ENCODE measurements around the gene SNTN. TPM values are rescaled to one million over a fixed set of nuclear protein-coding genes. Genes with fewer than 3 reads are reported as not detected.
"Not testable (repeated sequence)": the region's sequence is repeated elsewhere in the genome, so short reads cannot be mapped to it uniquely, and the experiment has no call there.

The SNTN gene
- total RNA-seq, 1 experiment from 2014 or later: not detected

DNA sequence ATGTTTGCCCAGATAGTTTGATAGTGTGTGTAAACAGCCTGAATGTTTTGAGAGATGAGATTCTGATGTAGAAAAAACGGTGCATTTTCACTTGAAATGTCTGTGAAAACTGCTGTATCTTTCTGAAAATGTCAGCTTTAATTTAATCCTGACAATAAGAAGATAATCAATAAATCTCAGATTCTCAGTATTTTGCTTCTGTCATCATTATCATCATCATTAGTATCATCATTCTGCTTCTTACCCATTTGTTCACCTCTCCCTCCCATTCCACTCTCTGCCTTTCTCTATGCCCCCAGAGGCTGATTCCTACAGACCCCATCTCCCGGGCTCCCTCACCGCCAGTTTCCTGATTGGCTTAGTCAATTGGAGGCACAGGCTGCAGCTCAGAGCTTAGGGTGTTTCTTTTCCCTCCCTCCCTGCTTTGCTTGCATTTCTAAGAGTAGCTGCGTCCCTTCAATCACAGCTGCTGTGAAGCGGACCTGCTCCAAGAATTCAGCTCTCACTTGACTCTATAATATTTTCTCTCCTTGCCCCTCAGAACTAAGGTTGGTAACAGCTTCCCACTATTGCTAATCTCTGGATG, 8.2 kb upstream of the SNTN start:
- BruUV-seq (replicated peaks): no TSS peak
- no peak for TF ChIP-seq EZH2 (IDR thresholded peaks at IDR 0.05; ENCODE audit: borderline replicate concordance, low read depth, low read length, poor library complexity, severe bottlenecking)
- TF ChIP-seq CTCF (conservative IDR thresholded peaks at IDR 0.05; ENCODE audit: low read depth, low read length): no peak
- H3K27me3 ChIP-seq (replicated peaks; ENCODE audit: insufficient read depth, low read depth, low read length, poor library complexity): no peaks in the 10 kb centered on the region
- no peak for DNase-seq (ENCODE audit: low spot score)
- H3K27ac ChIP-seq (ENCODE audit: low read depth, low read length, poor library complexity, severe bottlenecking): no peak overlapping the region
- H3K4me1 ChIP-seq (ENCODE audit: insufficient read depth, low read length, poor library complexity, severe bottlenecking): no peaks in the 10 kb centered on the region
- intact Hi-C loops (cut with micrococcal nuclease; ENCODE audit: unreplicated experiment): no loop called here
- H3K4me3 ChIP-seq (ENCODE audit: low read depth, low read length, poor library complexity, severe bottlenecking): no peak overlapping the region
- no peaks in the 10 kb centered on the region for H3K9me3 ChIP-seq (ENCODE audit: low read depth, low read length, poor library complexity, severe bottlenecking)
- no peaks in the 10 kb centered on the region for H3K36me3 ChIP-seq (ENCODE audit: insufficient read depth, low read length, poor library complexity, severe bottlenecking)
- ChIA-PET POLR2A (ENCODE audit: low non-redundant PET) (no interaction called here), CTCF (no interaction called here)

DNA sequence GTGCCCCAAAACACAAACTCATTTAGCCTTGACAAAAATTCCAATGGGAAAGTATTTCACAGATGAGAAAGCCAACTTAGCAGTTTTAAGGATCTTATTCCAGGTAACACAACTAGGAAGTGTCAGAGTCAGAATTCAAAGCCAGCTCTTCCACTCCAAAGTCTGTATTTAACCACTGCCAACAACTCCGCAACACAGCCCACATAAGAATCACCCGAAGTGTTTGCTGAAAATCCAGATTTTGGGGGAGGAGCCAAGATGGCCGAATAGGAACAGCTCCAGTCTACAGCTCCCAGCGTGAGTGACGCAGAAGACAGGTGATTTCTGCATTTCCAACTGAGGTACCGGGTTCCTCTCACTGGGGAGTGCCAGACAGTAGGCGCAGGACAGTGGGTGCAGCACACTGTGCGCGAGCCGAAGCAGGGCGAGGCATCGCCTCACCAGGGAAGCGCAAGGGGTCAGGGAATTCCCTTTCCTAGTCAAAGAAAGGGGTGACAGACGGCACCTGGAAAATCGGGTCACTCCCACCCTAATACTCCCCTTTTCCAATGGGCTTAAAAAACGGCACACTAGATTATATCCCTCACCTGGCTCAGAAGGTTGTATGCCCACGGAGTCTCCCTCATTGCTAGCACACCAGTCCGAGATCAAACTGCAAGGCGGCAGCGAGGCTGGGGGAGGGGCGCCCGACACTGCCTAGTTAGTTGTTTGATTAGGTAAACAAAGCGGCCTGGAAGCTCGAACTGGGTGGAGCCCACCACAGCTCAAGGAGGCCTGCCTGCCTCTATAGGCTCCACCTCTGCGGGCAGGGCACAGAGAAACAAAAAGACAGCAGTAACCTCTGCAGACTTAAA, 7.3 kb upstream of the SNTN start:
- H3K36me3 ChIP-seq (ENCODE audit: insufficient read depth, low read length, poor library complexity, severe bottlenecking); H3K4me3 ChIP-seq (ENCODE audit: low read depth, low read length, poor library complexity, severe bottlenecking); H3K27me3 ChIP-seq (replicated peaks; ENCODE audit: insufficient read depth, low read depth, low read length, poor library complexity); H3K27ac ChIP-seq (ENCODE audit: low read depth, low read length, poor library complexity, severe bottlenecking); H3K9me3 ChIP-seq (ENCODE audit: low read depth, low read length, poor library complexity, severe bottlenecking); DNase-seq (ENCODE audit: low spot score); H3K4me1 ChIP-seq (ENCODE audit: insufficient read depth, low read length, poor library complexity, severe bottlenecking); POLR2A ChIA-PET (ENCODE audit: low non-redundant PET); BruUV-seq (replicated peaks); intact Hi-C loops (cut with micrococcal nuclease; ENCODE audit: unreplicated experiment); CTCF ChIA-PET: not testable (repeated sequence)

DNA sequence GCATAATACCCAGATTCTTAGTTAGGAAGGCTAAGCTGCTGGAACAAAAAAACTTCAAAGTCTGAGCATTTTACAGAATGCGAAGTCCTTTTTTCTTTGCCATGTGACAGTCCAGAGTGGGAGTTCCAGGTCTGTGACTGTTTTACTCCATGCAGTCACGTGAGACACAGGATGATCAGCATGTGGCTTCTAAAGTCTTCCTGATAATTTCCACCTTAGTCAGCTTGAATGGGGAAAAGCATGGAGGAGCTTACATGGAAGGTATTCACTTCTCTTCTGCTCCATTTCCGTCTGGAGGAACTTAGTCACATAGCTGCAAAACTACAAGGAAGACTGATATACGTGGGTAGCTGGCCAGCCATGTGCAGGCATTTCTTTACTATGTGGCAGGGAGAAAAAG, 1.7 kb downstream of the SNTN start:
- ChIA-PET CTCF (no interaction called here), POLR2A (ENCODE audit: low non-redundant PET) (no interaction called here)
- DNase-seq (ENCODE audit: low spot score): no peak
- Histone ChIP-seq H3K4me3 (ENCODE audit: low read depth, low read length, poor library complexity, severe bottlenecking) (no peak overlapping the region), H3K4me1 (ENCODE audit: insufficient read depth, low read length, poor library complexity, severe bottlenecking) (no peaks in the 10 kb centered on the region), H3K27ac (ENCODE audit: low read depth, low read length, poor library complexity, severe bottlenecking) (no peak overlapping the region), H3K9me3 (ENCODE audit: low read depth, low read length, poor library complexity, severe bottlenecking) (no peaks in the 10 kb centered on the region), H3K36me3 (ENCODE audit: insufficient read depth, low read length, poor library complexity, severe bottlenecking) (no peaks in the 10 kb centered on the region), H3K27me3 (replicated peaks; ENCODE audit: insufficient read depth, low read depth, low read length, poor library complexity) (no peaks in the 10 kb centered on the region)
- intact Hi-C loops (cut with micrococcal nuclease; ENCODE audit: unreplicated experiment): no loop called here
- no peak for TF ChIP-seq EZH2 (IDR thresholded peaks at IDR 0.05; ENCODE audit: borderline replicate concordance, low read depth, low read length, poor library complexity, severe bottlenecking)
- no TSS peak for BruUV-seq (replicated peaks)

DNA sequence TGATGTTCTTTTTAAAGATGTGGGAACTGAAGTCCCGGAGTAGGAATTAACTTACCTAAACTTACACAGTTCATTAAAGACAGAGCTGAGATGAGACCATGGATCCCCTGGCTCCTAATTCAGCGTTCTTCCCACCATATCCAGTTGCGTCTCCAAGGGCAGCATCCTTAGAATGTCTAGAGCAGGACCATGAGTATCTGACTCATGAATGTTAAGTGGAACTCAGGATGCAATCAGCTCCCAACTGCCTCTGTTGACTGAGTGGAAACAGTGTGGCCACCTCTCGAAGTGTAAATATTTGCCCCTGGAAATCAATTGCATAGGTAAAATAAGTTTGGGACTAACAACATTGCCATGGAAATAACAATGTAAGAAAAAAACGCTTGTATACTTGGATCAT, 2.5 kb downstream of the SNTN start:
- CTCF ChIA-PET: no interaction called here

More for the DNA sequence above, 2.5 kb downstream of the SNTN start:
- Histone ChIP-seq H3K36me3 (ENCODE audit: insufficient read depth, low read length, poor library complexity, severe bottlenecking) (no peaks in the 10 kb centered on the region), H3K4me1 (ENCODE audit: insufficient read depth, low read length, poor library complexity, severe bottlenecking) (no peaks in the 10 kb centered on the region), H3K27me3 (replicated peaks; ENCODE audit: insufficient read depth, low read depth, low read length, poor library complexity) (no peaks in the 10 kb centered on the region), H3K4me3 (ENCODE audit: low read depth, low read length, poor library complexity, severe bottlenecking) (no peak overlapping the region), H3K27ac (ENCODE audit: low read depth, low read length, poor library complexity, severe bottlenecking) (no peak overlapping the region), H3K9me3 (ENCODE audit: low read depth, low read length, poor library complexity, severe bottlenecking) (no peaks in the 10 kb centered on the region)
- no TSS peak for BruUV-seq (replicated peaks)
- DNase-seq (ENCODE audit: low spot score): no peak
- intact Hi-C loops (cut with micrococcal nuclease; ENCODE audit: unreplicated experiment): no loop called here
- POLR2A ChIA-PET (ENCODE audit: low non-redundant PET): no interaction called here
- no peak for TF ChIP-seq EZH2 (IDR thresholded peaks at IDR 0.05; ENCODE audit: borderline replicate concordance, low read depth, low read length, poor library complexity, severe bottlenecking)
- no peak for TF ChIP-seq CTCF (conservative IDR thresholded peaks at IDR 0.05; ENCODE audit: low read depth, low read length)

All from A673 (cell line).